Hematopoietic multipotent progenitor cell treated with erythropoietin and hydrocortisone succinate and interleukin-3 and kit ligand, for 15 days (in vitro differentiated cells): ENCODE measurements around the gene CPSF3.

Experiments
- DNase-seq: peaks from one replicate; pipeline ENCODE4 v3.0.0-alpha.2; 2015; ENCODE audit warnings: low spot score

CPSF3 gene

GRCh38 chr2:9518163-9518562, 94.7 kb downstream of the CPSF3 start:
- no peak for DNase-seq

DNA sequence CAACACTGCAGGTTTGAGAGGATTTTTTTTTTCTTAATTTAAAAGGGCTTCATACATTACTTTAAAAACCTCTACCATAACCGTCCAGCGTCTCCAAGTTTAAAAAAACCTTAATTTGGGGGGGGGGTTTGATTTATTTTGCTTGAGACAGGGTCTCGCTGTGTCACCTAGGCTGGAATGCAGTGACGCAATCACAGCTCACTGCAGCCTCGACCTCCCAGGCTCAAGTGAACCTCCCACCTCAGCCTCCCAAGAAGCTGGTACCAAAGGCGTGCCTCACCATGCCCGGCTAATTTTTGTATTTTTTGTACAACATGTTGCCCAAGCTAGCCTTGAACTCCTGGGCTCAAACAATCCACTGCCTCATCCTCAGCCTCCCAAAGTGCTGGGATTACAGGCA, 95.3 kb downstream of the CPSF3 start:
- no peak for DNase-seq

DNA sequence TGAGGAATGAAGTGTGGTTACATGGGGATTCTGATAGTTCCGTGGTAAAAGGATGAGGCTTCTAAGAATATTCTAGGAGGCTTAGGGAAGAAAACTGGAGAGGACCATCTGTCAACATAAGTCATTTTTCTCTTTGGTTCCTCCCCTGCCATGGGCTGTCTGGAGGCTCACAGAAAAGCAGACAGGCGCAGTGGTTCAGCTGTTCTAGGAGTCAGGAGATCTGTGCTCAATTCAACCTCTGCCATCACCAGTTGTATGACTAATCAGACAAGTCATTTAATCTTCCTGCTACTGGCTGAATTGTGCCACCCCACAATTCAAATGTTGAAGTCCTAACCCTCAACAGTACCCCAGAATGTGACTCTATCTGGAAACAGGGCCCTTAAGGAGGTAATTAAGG, 95.8 kb downstream of the CPSF3 start:
- no peak for DNase-seq
